Measurements from ENCODE around the gene PACRG.

DNA sequence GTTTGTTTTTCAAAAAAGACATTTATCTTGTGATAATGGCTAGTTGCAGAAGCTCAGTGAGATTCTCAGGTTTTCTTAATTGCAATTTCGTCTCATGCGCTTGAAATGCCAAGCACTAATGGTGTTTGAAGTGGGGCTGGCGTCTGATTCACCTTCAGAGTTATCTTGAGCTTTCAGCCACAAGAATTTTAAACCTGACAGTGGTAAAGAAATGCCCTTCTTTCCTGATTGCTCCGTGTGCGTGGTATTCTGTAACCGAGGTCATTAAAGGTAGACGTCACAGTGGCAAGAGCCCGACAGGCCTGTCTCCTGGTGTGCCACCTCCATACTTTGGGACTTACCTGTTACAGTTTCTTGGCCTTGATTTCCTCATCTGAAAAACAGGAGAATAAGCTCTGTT is 560.3 kb downstream of the PACRG start:
- TF ChIP-seq, protein P1, sequence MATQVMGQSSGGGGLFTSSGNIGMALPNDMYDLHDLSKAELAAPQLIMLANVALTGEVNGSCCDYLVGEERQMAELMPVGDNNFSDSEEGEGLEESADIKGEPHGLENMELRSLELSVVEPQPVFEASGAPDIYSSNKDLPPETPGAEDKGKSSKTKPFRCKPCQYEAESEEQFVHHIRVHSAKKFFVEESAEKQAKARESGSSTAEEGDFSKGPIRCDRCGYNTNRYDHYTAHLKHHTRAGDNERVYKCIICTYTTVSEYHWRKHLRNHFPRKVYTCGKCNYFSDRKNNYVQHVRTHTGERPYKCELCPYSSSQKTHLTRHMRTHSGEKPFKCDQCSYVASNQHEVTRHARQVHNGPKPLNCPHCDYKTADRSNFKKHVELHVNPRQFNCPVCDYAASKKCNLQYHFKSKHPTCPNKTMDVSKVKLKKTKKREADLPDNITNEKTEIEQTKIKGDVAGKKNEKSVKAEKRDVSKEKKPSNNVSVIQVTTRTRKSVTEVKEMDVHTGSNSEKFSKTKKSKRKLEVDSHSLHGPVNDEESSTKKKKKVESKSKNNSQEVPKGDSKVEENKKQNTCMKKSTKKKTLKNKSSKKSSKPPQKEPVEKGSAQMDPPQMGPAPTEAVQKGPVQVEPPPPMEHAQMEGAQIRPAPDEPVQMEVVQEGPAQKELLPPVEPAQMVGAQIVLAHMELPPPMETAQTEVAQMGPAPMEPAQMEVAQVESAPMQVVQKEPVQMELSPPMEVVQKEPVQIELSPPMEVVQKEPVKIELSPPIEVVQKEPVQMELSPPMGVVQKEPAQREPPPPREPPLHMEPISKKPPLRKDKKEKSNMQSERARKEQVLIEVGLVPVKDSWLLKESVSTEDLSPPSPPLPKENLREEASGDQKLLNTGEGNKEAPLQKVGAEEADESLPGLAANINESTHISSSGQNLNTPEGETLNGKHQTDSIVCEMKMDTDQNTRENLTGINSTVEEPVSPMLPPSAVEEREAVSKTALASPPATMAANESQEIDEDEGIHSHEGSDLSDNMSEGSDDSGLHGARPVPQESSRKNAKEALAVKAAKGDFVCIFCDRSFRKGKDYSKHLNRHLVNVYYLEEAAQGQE (IDR thresholded peaks at IDR 0.05; ENCODE audit: insufficient read depth in 1 of 2, low read depth in 2 of 2, low read length in 2 of 2): no peak
- TF ChIP-seq POLR2AphosphoS5 (IDR thresholded peaks at IDR 0.05; ENCODE audit: low read depth, low read length) (no peak), FOXP2 (optimal IDR thresholded peaks at IDR 0.05; ENCODE audit: borderline replicate concordance, extremely low read depth, extremely low read length, insufficient read depth) (no peak), SIN3A (IDR thresholded peaks at IDR 0.05; ENCODE audit: borderline replicate concordance, insufficient read depth, low read length) (no peak)
